ENCODE data around the gene MANSC1. TPM values are rescaled to one million over a fixed set of nuclear protein-coding genes. Genes with fewer than 3 reads are reported as not detected.
A peak's percentile ranks its signal among the peaks of the same experiment; 100 is the strongest.

The MANSC1 gene
- total RNA-seq, 4 donors from 2014 or later, result 6.6 to 25.3 (median 19.4) TPM

DNA sequence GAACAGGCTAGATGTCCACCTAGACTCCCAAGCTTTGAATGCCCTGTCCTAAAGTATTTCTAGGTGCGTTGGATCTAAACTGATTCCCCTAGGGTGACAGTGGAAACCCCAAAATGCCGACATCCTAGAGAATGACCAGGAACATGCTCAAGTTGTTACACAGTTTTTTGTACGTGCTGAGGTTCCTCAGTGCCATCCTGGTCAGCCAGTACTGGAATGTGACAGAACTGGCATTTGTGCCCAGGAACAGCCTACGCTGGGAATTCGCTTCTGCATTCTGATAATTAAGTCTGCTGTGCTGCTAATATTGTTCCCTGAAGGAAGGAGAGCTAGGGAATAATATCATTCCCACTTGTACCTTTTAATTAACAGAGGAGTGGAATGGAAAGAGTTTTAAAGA is 47.1 kb upstream of the MANSC1 start:
- intact Hi-C loops (cut with DNase I; ENCODE audit: low total_unique reads) (no loop called here), in situ Hi-C loops (cut with MboI; ENCODE audit: low pct_ligation_motif_present in 1 of 4, low pct_unique_long_range_greater_than_20kb in 1 of 4, low sequenced_read_pairs in 3 of 4) (loop anchor here in 2 of 4 donors (25.0 kb wide), 2 partner anchors 165 to 315 kb away; partner anchors contain the start of genes CDKN1B (in 1 of the 2) and DUSP16 (in 1 of the 2))
- Histone ChIP-seq H3K4me1 (peaks cover 0 to 6% (median 0%) of the 10 kb centered on the region in 4 donors), H3K27ac (peak overlapping the region in 2 of 4 donors; percentile 35 to 49), H3K36me3 (no peaks in the 10 kb centered on the region), H3K27me3 (no peaks in the 10 kb centered on the region), H3K4me3 (no peak overlapping the region), H3K9me3 (no peaks in the 10 kb centered on the region)
- no peak for DNase-seq
- TF ChIP-seq EP300 (IDR thresholded peaks at IDR 0.05; ENCODE audit: low read depth), result no peak
- TF ChIP-seq POLR2A (IDR thresholded peaks at IDR 0.05), result no peak
- no peak for TF ChIP-seq POLR2AphosphoS5 (IDR thresholded peaks at IDR 0.05)
- TF ChIP-seq, protein P1, sequence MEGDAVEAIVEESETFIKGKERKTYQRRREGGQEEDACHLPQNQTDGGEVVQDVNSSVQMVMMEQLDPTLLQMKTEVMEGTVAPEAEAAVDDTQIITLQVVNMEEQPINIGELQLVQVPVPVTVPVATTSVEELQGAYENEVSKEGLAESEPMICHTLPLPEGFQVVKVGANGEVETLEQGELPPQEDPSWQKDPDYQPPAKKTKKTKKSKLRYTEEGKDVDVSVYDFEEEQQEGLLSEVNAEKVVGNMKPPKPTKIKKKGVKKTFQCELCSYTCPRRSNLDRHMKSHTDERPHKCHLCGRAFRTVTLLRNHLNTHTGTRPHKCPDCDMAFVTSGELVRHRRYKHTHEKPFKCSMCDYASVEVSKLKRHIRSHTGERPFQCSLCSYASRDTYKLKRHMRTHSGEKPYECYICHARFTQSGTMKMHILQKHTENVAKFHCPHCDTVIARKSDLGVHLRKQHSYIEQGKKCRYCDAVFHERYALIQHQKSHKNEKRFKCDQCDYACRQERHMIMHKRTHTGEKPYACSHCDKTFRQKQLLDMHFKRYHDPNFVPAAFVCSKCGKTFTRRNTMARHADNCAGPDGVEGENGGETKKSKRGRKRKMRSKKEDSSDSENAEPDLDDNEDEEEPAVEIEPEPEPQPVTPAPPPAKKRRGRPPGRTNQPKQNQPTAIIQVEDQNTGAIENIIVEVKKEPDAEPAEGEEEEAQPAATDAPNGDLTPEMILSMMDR (IDR thresholded peaks at IDR 0.05), result no peak
- 97 to 98% methylated on average over 5 of the region's 5 CpGs for WGBS, 2 donors (ENCODE audit: low coverage in 1 of 2)

DNA sequence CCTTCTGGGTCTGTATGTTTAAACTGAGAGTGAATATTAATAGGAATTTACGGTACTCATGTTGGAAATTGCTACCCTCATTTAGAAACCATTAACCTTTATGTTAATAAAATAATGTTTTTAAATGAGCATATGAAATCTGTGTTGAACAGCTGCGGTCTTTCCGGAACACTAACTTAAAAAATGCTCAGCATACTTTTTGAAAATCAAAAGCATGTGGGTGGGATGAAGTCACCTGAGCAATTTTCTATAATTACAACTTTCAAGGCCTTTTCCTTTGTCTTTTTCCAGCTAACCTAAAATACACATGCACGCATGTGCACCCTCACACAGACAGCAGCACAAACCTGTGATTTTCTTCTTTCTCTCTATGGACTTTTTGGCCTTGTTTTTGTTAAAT is 46.7 kb upstream of the MANSC1 start:
- no peak for DNase-seq
- Histone ChIP-seq H3K27me3 (no peaks in the 10 kb centered on the region), H3K36me3 (no peaks in the 10 kb centered on the region), H3K4me1 (peaks cover 0 to 5% (median 0%) of the 10 kb centered on the region in 4 donors), H3K27ac (no peak overlapping the region), H3K4me3 (no peak overlapping the region), H3K9me3 (no peaks in the 10 kb centered on the region)
- in situ Hi-C loops (cut with MboI; ENCODE audit: low pct_ligation_motif_present in 1 of 4, low pct_unique_long_range_greater_than_20kb in 1 of 4, low sequenced_read_pairs in 3 of 4) (loop anchor here in 2 of 4 donors (25.0 kb wide), 2 partner anchors 166 to 316 kb away; partner anchors contain the start of genes CDKN1B (in 1 of the 2) and DUSP16 (in 1 of the 2)), intact Hi-C loops (cut with DNase I; ENCODE audit: low total_unique reads) (no loop called here)
- no peak for TF ChIP-seq POLR2A (IDR thresholded peaks at IDR 0.05)
- no peak for TF ChIP-seq POLR2AphosphoS5 (IDR thresholded peaks at IDR 0.05)
- TF ChIP-seq, protein P1 (IDR thresholded peaks at IDR 0.05), result no peak
- TF ChIP-seq EP300 (IDR thresholded peaks at IDR 0.05; ENCODE audit: low read depth), result no peak
- 97 to 98% methylated on average over 4 of the region's 4 CpGs for WGBS, 2 donors (ENCODE audit: low coverage in 1 of 2)

DNA sequence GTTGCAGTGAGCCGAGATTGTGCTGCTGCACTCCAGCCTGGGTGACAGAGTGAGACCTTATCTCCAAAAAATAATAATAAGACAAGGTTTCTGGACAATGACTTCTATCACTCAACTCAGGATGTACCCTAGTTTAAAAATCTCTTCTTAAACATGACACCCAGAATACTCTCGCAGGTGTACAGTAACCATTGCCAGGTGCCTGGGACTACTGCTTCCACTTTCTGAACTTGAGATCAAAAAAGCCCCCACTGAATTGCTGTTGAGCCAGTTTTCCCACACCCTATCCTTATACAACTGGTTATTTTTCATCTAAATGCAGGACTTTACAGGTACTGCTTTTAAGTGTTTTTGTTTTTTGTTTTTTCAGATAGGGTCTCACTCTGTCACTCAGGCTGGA is 43.1 kb upstream of the MANSC1 start:
- H3K27ac ChIP-seq, result no peak overlapping the region
- H3K27me3 ChIP-seq, result no peaks in the 10 kb centered on the region
- intact Hi-C loops (cut with DNase I; ENCODE audit: low total_unique reads) (loop anchor here (1.0 kb wide), 1 partner anchor 16 kb away; no protein-coding TSS in a partner anchor), in situ Hi-C loops (cut with MboI; ENCODE audit: low pct_ligation_motif_present in 1 of 4, low pct_unique_long_range_greater_than_20kb in 1 of 4, low sequenced_read_pairs in 3 of 4) (loop anchor here in 2 of 4 donors (25.0 kb wide), 2 partner anchors 169 to 319 kb away; partner anchors contain the start of genes CDKN1B (in 1 of the 2) and DUSP16 (in 1 of the 2))
- H3K4me1 ChIP-seq, result peaks cover 0 to 5% (median 0%) of the 10 kb centered on the region in 4 donors
- H3K9me3 ChIP-seq, result no peaks in the 10 kb centered on the region
- no peaks in the 10 kb centered on the region for H3K36me3 ChIP-seq
- no peak for DNase-seq
- TF ChIP-seq, protein P1 (IDR thresholded peaks at IDR 0.05), result no peak
- TF ChIP-seq EP300 (IDR thresholded peaks at IDR 0.05; ENCODE audit: low read depth) (no peak), POLR2A (IDR thresholded peaks at IDR 0.05) (no peak), POLR2AphosphoS5 (IDR thresholded peaks at IDR 0.05) (no peak)
- WGBS, 2 donors (ENCODE audit: low coverage in 1 of 2), result 91 to 100% methylated on average over 1 to 2 of the region's 2 CpGs
- no peak overlapping the region for H3K4me3 ChIP-seq

DNA sequence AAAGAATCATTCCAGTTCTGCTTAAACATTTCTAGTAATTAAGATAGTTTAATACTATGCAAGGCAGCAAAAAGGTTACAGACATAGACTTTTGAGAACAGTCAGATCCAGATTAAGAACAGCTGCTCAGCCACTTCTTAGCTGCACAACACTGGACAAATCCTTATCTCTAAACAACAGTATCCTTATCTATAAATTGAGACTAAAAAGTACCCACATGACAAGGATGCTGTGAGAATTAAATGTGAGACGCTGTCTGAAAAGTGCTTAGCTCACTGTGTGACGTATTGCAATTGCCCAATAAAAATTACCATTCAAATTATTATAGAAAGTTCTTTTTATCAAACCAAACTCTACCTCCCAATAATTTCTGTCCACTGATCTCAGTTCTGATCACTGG is 42.4 kb upstream of the MANSC1 start:
- TF ChIP-seq, protein P1 (IDR thresholded peaks at IDR 0.05), result no peak
- TF ChIP-seq EP300 (IDR thresholded peaks at IDR 0.05; ENCODE audit: low read depth) (no peak), POLR2A (IDR thresholded peaks at IDR 0.05) (no peak), POLR2AphosphoS5 (IDR thresholded peaks at IDR 0.05) (no peak)
- Histone ChIP-seq H3K36me3 (no peaks in the 10 kb centered on the region), H3K4me3 (no peak overlapping the region), H3K27ac (no peak overlapping the region), H3K9me3 (no peaks in the 10 kb centered on the region), H3K27me3 (no peaks in the 10 kb centered on the region), H3K4me1 (peaks cover 0 to 3% (median 0%) of the 10 kb centered on the region in 4 donors)
- in situ Hi-C loops (cut with MboI; ENCODE audit: low pct_ligation_motif_present in 1 of 4, low pct_unique_long_range_greater_than_20kb in 1 of 4, low sequenced_read_pairs in 3 of 4) (loop anchor here in 2 of 4 donors (25.0 kb wide), 2 partner anchors 170 to 320 kb away; partner anchors contain the start of genes CDKN1B (in 1 of the 2) and DUSP16 (in 1 of the 2)), intact Hi-C loops (cut with DNase I; ENCODE audit: low total_unique reads) (no loop called here)
- WGBS, 2 donors (ENCODE audit: low coverage in 1 of 2), result 67 to 69% methylated on average over 2 of the region's 2 CpGs
- DNase-seq, result no peak
